ENCODE measurements around the gene SGK1.
"Not testable (repeated sequence)": the region's sequence is repeated elsewhere in the genome, so short reads cannot be mapped to it uniquely, and the experiment has no call there.

SGK1 gene

DNA sequence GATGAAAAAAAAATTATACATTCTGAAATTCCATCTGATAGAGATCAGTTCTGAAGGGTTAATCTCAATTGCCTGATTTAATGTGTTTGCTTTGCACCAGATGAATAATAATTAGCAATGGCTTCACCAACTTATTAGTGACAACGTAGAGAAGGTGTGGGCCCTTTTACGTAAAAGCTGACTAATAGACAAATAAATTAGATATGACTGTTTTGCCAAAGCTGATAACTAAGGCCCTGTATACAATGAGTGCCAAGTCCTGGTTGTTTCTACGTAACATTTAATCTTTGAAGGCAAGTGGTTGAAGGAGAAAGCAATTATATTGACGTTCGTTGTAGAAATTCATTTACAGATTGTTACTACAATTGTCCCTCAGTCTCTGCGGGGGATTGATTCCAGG is 10.8 kb downstream of the SGK1 start:
- no peaks in the 10 kb centered on the region for H3K27me3 ChIP-seq (ENCODE audit: control insufficient read depth in 1 of 2, insufficient read depth in 2 of 2, low read length in 2 of 2)
- H3K27ac ChIP-seq (ENCODE audit: low read length), result no peak overlapping the region
- H3K4me3 ChIP-seq (ENCODE audit: low read length in 2 of 2), result no peak overlapping the region
- no peaks in the 10 kb centered on the region for H3K36me3 ChIP-seq (ENCODE audit: control insufficient read depth in 2 of 2, insufficient read depth in 2 of 2, low read length in 2 of 2)
- no peaks in the 10 kb centered on the region for H3K9me3 ChIP-seq (ENCODE audit: control insufficient read depth in 2 of 2, low read length in 2 of 2)
- H3K4me1 ChIP-seq (ENCODE audit: control insufficient read depth, insufficient read depth, low read length), result no peaks in the 10 kb centered on the region
- no peak overlapping the region for H3K9ac ChIP-seq (ENCODE audit: low read length in 2 of 2)

DNA sequence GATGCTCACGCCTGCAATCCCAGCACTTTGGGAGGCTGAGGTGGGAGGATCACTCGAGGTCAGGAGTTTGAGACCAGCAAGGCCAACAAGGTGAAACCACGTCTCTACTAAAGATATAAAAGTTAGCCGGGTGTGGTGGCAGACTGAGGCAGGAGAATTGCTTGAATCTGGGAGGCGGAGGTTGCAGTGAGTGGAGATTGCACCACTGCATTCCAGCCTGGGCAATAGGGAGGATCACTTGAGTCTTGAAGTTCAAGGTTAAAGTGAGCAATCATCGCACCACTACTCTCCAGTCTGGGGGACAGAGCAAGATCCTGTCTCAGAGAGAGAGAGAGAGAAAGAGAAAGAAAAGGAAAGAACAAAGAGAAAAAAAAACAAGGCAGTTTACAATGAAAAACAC is 13.5 kb downstream of the SGK1 start:
- not testable (repeated sequence) for H3K4me3 ChIP-seq (ENCODE audit: low read length in 2 of 2); H3K4me1 ChIP-seq (ENCODE audit: control insufficient read depth, insufficient read depth, low read length); H3K27ac ChIP-seq (ENCODE audit: low read length); H3K9ac ChIP-seq (ENCODE audit: low read length in 2 of 2); H3K27me3 ChIP-seq (ENCODE audit: control insufficient read depth in 1 of 2, insufficient read depth in 2 of 2, low read length in 2 of 2); H3K9me3 ChIP-seq (ENCODE audit: control insufficient read depth in 2 of 2, low read length in 2 of 2); H3K36me3 ChIP-seq (ENCODE audit: control insufficient read depth in 2 of 2, insufficient read depth in 2 of 2, low read length in 2 of 2)

DNA sequence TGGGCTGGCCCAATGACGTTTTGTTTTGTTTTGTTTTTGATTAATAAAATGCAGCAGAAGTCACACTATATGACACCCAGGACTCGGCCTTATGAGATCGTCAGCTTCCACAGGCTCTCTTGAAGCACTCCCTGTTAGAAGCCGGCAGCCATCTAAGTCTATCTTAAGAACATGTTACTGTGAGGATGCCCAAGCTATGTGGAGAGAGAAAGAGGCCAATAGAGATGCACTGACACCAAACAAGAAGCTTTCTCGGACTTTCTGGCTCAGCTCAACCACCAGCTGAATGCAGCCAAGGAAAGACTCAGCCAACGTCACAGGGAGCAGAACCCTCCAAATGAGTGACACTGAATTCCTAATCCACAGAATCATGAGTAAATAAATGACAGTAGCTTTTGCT is 14.0 kb downstream of the SGK1 start:
- H3K9ac ChIP-seq (ENCODE audit: low read length in 2 of 2), result no peak overlapping the region

GRCh38 chr6:134299236-134299635 is 18.7 kb downstream of the SGK1 start:
- H3K27me3 ChIP-seq (ENCODE audit: control insufficient read depth in 1 of 2, insufficient read depth in 2 of 2, low read length in 2 of 2), result no peaks in the 10 kb centered on the region
- no peaks in the 10 kb centered on the region for H3K9me3 ChIP-seq (ENCODE audit: control insufficient read depth in 2 of 2, low read length in 2 of 2)
- H3K4me1 ChIP-seq (ENCODE audit: control insufficient read depth, insufficient read depth, low read length), result no peaks in the 10 kb centered on the region
- no peak overlapping the region for H3K27ac ChIP-seq (ENCODE audit: low read length)
- H3K9ac ChIP-seq (ENCODE audit: low read length in 2 of 2), result no peak overlapping the region
- no peaks in the 10 kb centered on the region for H3K36me3 ChIP-seq (ENCODE audit: control insufficient read depth in 2 of 2, insufficient read depth in 2 of 2, low read length in 2 of 2)
- no peak overlapping the region for H3K4me3 ChIP-seq (ENCODE audit: low read length in 2 of 2)

More for the DNA sequence above, 14.0 kb downstream of the SGK1 start:
- Histone ChIP-seq H3K4me1 (ENCODE audit: control insufficient read depth, insufficient read depth, low read length) (no peaks in the 10 kb centered on the region), H3K27ac (ENCODE audit: low read length) (no peak overlapping the region), H3K36me3 (ENCODE audit: control insufficient read depth in 2 of 2, insufficient read depth in 2 of 2, low read length in 2 of 2) (no peaks in the 10 kb centered on the region), H3K4me3 (ENCODE audit: low read length in 2 of 2) (no peak overlapping the region), H3K27me3 (ENCODE audit: control insufficient read depth in 1 of 2, insufficient read depth in 2 of 2, low read length in 2 of 2) (no peaks in the 10 kb centered on the region), H3K9me3 (ENCODE audit: control insufficient read depth in 2 of 2, low read length in 2 of 2) (no peaks in the 10 kb centered on the region)

GRCh38 chr6:134296762-134297161 is 21.1 kb downstream of the SGK1 start:
- no peak overlapping the region for H3K27ac ChIP-seq (ENCODE audit: low read length)
- H3K27me3 ChIP-seq (ENCODE audit: control insufficient read depth in 1 of 2, insufficient read depth in 2 of 2, low read length in 2 of 2), result no peaks in the 10 kb centered on the region
- H3K4me1 ChIP-seq (ENCODE audit: control insufficient read depth, insufficient read depth, low read length), result no peaks in the 10 kb centered on the region
- H3K36me3 ChIP-seq (ENCODE audit: control insufficient read depth in 2 of 2, insufficient read depth in 2 of 2, low read length in 2 of 2), result no peaks in the 10 kb centered on the region
- no peak overlapping the region for H3K4me3 ChIP-seq (ENCODE audit: low read length in 2 of 2)
- H3K9ac ChIP-seq (ENCODE audit: low read length in 2 of 2), result no peak overlapping the region
- no peaks in the 10 kb centered on the region for H3K9me3 ChIP-seq (ENCODE audit: control insufficient read depth in 2 of 2, low read length in 2 of 2)

DNA sequence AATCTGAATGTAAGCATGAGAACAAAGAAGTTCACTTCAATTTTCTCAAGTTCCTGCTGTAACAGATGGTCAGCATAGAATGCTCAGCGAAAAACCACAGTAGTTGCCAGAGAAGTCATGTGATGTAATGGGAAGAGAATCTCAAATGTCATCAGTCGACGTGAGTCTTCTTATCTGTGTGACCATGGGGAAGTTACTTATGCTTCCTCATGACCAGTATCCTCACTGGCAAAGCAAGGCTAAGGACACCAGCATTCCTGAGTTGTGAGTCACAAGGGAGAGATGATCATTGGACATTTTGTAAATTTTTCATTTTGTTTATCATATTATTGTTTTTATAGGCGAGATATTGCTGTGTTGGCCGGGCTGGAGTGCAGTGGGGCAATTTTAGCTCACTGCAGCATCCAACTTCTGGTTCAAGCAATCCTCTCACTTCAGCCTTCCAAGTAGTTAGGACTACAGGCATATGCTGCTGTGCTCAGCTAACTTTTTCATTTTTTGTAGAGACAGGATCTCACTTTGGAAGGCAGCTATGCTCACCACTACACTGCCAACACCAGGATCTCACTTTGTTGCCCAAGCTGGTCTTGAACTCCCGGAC is 21.9 kb downstream of the SGK1 start:
- Histone ChIP-seq H3K27me3 (ENCODE audit: control insufficient read depth in 1 of 2, insufficient read depth in 2 of 2, low read length in 2 of 2) (no peaks in the 10 kb centered on the region), H3K27ac (ENCODE audit: low read length) (no peak overlapping the region), H3K4me1 (ENCODE audit: control insufficient read depth, insufficient read depth, low read length) (no peaks in the 10 kb centered on the region), H3K36me3 (ENCODE audit: control insufficient read depth in 2 of 2, insufficient read depth in 2 of 2, low read length in 2 of 2) (no peaks in the 10 kb centered on the region), H3K9me3 (ENCODE audit: control insufficient read depth in 2 of 2, low read length in 2 of 2) (no peaks in the 10 kb centered on the region), H3K9ac (ENCODE audit: low read length in 2 of 2) (no peak overlapping the region), H3K4me3 (ENCODE audit: low read length in 2 of 2) (no peak overlapping the region)

DNA sequence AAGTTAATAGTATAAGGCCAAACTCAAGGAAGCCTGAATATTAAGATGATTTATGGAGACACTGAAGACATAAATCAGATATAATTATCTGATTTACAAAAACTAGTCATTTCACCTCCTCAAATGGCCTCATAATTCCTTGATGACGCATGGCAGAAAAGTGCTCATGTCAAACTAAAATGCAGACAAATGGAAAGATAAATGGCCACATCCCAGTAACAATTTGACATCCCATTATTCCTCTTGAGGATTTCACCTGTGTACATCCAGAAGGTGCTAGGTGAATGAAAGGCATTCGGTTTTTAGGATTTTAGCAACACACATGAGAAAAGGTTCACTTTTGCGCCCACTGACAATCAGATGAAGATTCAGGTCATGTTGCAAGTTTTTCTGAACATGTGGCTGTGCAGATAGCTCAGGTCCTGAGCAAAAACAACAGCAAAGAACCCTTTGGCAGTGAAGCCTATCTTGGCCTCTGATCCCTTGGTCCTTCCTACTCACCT is 24.2 kb downstream of the SGK1 start:
- no peaks in the 10 kb centered on the region for H3K4me1 ChIP-seq (ENCODE audit: control insufficient read depth, insufficient read depth, low read length)
- no peaks in the 10 kb centered on the region for H3K9me3 ChIP-seq (ENCODE audit: control insufficient read depth in 2 of 2, low read length in 2 of 2)
- H3K4me3 ChIP-seq (ENCODE audit: low read length in 2 of 2), result no peak overlapping the region
- H3K36me3 ChIP-seq (ENCODE audit: control insufficient read depth in 2 of 2, insufficient read depth in 2 of 2, low read length in 2 of 2), result no peaks in the 10 kb centered on the region
- no peak overlapping the region for H3K9ac ChIP-seq (ENCODE audit: low read length in 2 of 2)
- H3K27me3 ChIP-seq (ENCODE audit: control insufficient read depth in 1 of 2, insufficient read depth in 2 of 2, low read length in 2 of 2), result no peaks in the 10 kb centered on the region
- H3K27ac ChIP-seq (ENCODE audit: low read length), result no peak overlapping the region

DNA sequence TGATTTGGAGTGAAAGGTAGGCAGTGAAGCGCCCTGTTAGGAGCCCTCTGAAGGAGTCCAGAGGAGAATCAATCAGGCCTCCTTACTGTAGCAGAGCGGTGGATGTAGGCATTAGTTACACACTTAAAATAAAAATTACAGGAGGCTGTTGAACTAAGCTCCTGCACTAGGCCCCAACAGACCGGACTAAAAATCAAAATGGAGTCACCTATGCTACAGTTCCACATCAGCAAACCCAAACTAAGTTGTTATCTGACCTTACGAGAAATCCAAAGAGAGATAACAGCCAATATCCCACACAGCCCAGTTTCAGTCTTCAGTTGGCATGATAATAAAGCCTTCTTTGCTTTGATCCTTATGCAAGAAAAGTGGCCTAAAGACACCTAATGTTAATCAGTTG is 26.8 kb downstream of the SGK1 start:
- Histone ChIP-seq H3K9me3 (ENCODE audit: control insufficient read depth in 2 of 2, low read length in 2 of 2) (no peaks in the 10 kb centered on the region), H3K27ac (ENCODE audit: low read length) (no peak overlapping the region), H3K9ac (ENCODE audit: low read length in 2 of 2) (no peak overlapping the region), H3K4me3 (ENCODE audit: low read length in 2 of 2) (no peak overlapping the region), H3K4me1 (ENCODE audit: control insufficient read depth, insufficient read depth, low read length) (no peaks in the 10 kb centered on the region), H3K36me3 (ENCODE audit: control insufficient read depth in 2 of 2, insufficient read depth in 2 of 2, low read length in 2 of 2) (no peaks in the 10 kb centered on the region), H3K27me3 (ENCODE audit: control insufficient read depth in 1 of 2, insufficient read depth in 2 of 2, low read length in 2 of 2) (no peaks in the 10 kb centered on the region)

GRCh38 chr6:134289204-134289575 is 28.7 kb downstream of the SGK1 start:
- Histone ChIP-seq H3K27ac (ENCODE audit: low read length) (no peak overlapping the region), H3K36me3 (ENCODE audit: control insufficient read depth in 2 of 2, insufficient read depth in 2 of 2, low read length in 2 of 2) (no peaks in the 10 kb centered on the region), H3K4me3 (ENCODE audit: low read length in 2 of 2) (no peak overlapping the region), H3K4me1 (ENCODE audit: control insufficient read depth, insufficient read depth, low read length) (no peaks in the 10 kb centered on the region), H3K9ac (ENCODE audit: low read length in 2 of 2) (no peak overlapping the region), H3K27me3 (ENCODE audit: control insufficient read depth in 1 of 2, insufficient read depth in 2 of 2, low read length in 2 of 2) (no peaks in the 10 kb centered on the region), H3K9me3 (ENCODE audit: control insufficient read depth in 2 of 2, low read length in 2 of 2) (no peaks in the 10 kb centered on the region)

GRCh38 chr6:134288538-134289203 is 29.2 kb downstream of the SGK1 start:
- H3K27ac ChIP-seq (ENCODE audit: low read length), result no peak overlapping the region
- no peaks in the 10 kb centered on the region for H3K36me3 ChIP-seq (ENCODE audit: control insufficient read depth in 2 of 2, insufficient read depth in 2 of 2, low read length in 2 of 2)

DNA sequence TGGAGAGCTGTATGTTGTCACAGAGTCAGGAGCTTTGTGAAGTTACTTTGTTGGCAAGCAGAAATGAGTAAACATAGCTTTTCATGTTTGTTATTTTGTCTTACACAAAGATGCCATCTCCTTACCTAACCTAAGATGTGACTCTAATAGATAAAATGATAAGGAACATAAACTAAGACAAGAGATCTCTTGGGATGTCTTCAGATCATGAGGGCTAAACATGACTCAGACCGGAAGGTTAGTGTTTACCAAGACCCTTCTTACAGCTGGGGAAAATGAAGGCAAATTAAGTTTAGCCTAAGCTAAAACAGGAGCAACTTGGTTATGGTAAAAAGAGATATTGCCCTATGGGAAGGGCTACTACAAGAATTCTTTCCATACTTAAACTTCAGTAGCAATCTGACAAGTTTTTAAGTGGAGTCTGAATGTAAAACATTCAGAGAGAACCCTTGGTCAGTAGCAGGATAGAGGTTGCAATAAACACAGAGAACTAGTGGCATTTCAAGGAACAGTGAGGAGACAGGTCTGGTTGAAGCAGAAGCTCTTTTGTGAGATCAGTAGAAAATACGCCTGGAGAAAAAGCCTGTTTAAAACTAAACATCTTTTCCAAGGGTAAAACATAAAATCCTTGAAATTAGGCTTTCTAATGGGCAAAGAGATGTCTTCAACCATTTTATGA is 29.9 kb downstream of the SGK1 start:
- no peaks in the 10 kb centered on the region for H3K9me3 ChIP-seq (ENCODE audit: control insufficient read depth in 2 of 2, low read length in 2 of 2)
- H3K4me3 ChIP-seq (ENCODE audit: low read length in 2 of 2), result no peak overlapping the region
- H3K9ac ChIP-seq (ENCODE audit: low read length in 2 of 2), result no peak overlapping the region
- H3K36me3 ChIP-seq (ENCODE audit: control insufficient read depth in 2 of 2, insufficient read depth in 2 of 2, low read length in 2 of 2), result no peaks in the 10 kb centered on the region
- H3K27me3 ChIP-seq (ENCODE audit: control insufficient read depth in 1 of 2, insufficient read depth in 2 of 2, low read length in 2 of 2), result no peaks in the 10 kb centered on the region
- no peak overlapping the region for H3K27ac ChIP-seq (ENCODE audit: low read length)
- H3K4me1 ChIP-seq (ENCODE audit: control insufficient read depth, insufficient read depth, low read length), result no peaks in the 10 kb centered on the region

More at GRCh38 chr6:134288538-134289203, 29.2 kb downstream of the SGK1 start:
- no peaks in the 10 kb centered on the region for H3K27me3 ChIP-seq (ENCODE audit: control insufficient read depth in 1 of 2, insufficient read depth in 2 of 2, low read length in 2 of 2)
- no peaks in the 10 kb centered on the region for H3K4me1 ChIP-seq (ENCODE audit: control insufficient read depth, insufficient read depth, low read length)
- H3K9ac ChIP-seq (ENCODE audit: low read length in 2 of 2), result no peak overlapping the region
- no peaks in the 10 kb centered on the region for H3K9me3 ChIP-seq (ENCODE audit: control insufficient read depth in 2 of 2, low read length in 2 of 2)
- no peak overlapping the region for H3K4me3 ChIP-seq (ENCODE audit: low read length in 2 of 2)

All from stomach smooth muscle (tissue), 2 donors.